ENCODE data around the gene SPRED2.

DNA sequence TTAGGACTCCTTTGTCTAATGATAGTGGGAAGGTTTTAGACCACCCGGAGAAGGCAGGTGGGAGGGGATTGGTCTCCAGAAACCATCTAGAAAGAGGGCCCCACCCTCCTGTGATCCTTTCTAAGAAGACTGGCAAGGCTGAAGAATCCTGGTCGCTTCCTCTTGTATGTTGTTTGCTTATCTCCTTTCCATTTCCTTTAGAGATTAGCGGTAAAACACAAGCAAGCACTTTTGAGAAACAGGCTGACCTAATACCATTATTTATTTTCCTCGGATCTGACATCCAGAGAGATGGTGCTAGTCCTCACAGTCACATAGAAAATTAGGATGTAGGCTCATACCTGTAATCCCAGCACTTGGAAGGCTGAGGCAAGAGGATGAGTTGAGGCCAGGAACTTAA is 45.2 kb upstream of the SPRED2 start:
- TF ChIP-seq CTCF (IDR thresholded peaks at IDR 0.05) (no peak), POLR2A (IDR thresholded peaks at IDR 0.05) (no peak)

Data from testis (tissue), 2 donors.